NCI-H128 (cell line): ENCODE data around the gene METTL24.
"Not testable (repeated sequence)": the region's sequence is repeated elsewhere in the genome, so short reads cannot be mapped to it uniquely, and the experiment has no call there.

ENCODE experiments used
- DNase-seq: peaks from one replicate; lab custom pipeline; 2025; ENCODE audit not compliant: unreplicated experiment; lab: John Stamatoyannopoulos, UW

The METTL24 gene

GRCh38 chr6:110271732-110272022, 86.5 kb downstream of the METTL24 start:
- no peak for DNase-seq

GRCh38 chr6:110270165-110270564, 88.0 kb downstream of the METTL24 start:
- no peak for DNase-seq

- DNase-seq, result no peak
These were observed 88.5 kb downstream of the METTL24 start for GRCh38 chr6:110269623-110270022.

GRCh38 chr6:110266996-110267395, 91.2 kb downstream of the METTL24 start:
- no peak for DNase-seq

GRCh38 chr6:110265273-110265672, 92.9 kb downstream of the METTL24 start:
- DNase-seq, result no peak

- DNase-seq, result no peak
These were observed 101.8 kb downstream of the METTL24 start for GRCh38 chr6:110256366-110256765.

GRCh38 chr6:110255211-110255750, 102.9 kb downstream of the METTL24 start:
- DNase-seq, result no peak

- no peak for DNase-seq
These were observed 107.3 kb downstream of the METTL24 start for GRCh38 chr6:110250838-110251237.

GRCh38 chr6:110250058-110250457, 108.1 kb downstream of the METTL24 start:
- DNase-seq, result no peak

GRCh38 chr6:110246900-110247546, 111.1 kb downstream of the METTL24 start:
- no peak for DNase-seq

GRCh38 chr6:110246378-110246777, 111.8 kb downstream of the METTL24 start:
- DNase-seq, result no peak

- DNase-seq, result not testable (repeated sequence)
These were observed 113.5 kb downstream of the METTL24 start for GRCh38 chr6:110244621-110245020.

- no peak for DNase-seq
These were observed 118.4 kb downstream of the METTL24 start for GRCh38 chr6:110239526-110240274.

GRCh38 chr6:110236007-110236406, 122.1 kb downstream of the METTL24 start:
- DNase-seq, result not testable (repeated sequence)

- no peak for DNase-seq
These were observed 124.3 kb downstream of the METTL24 start for GRCh38 chr6:110233770-110234374.

GRCh38 chr6:110232450-110232849, 125.7 kb downstream of the METTL24 start:
- DNase-seq, result no peak

GRCh38 chr6:110226261-110226660, 131.9 kb downstream of the METTL24 start:
- DNase-seq, result no peak

- DNase-seq, result no peak
These were observed 136.4 kb downstream of the METTL24 start for GRCh38 chr6:110221738-110222137.

- no peak for DNase-seq
These were observed 140.9 kb downstream of the METTL24 start for GRCh38 chr6:110217266-110217665.

- DNase-seq, result no peak
These were observed 142.0 kb downstream of the METTL24 start for GRCh38 chr6:110216140-110216539.

GRCh38 chr6:110214338-110214737, 143.8 kb downstream of the METTL24 start:
- no peak for DNase-seq

GRCh38 chr6:110211753-110212152, 146.4 kb downstream of the METTL24 start:
- no peak for DNase-seq
